ENCODE results near the gene ATL2. TPM values are rescaled to one million over a fixed set of nuclear protein-coding genes. Genes with fewer than 3 reads are reported as not detected.
"Not testable (repeated sequence)": the region's sequence is repeated elsewhere in the genome, so short reads cannot be mapped to it uniquely, and the experiment has no call there.

ATL2 gene
- total RNA-seq, 1 donor from 2014 or later, result 55.8 TPM

- H3K4me1 ChIP-seq (ENCODE audit: control insufficient read depth in 3 of 3, insufficient read depth in 3 of 3, low read length in 3 of 3), result no peaks in the 10 kb centered on the region
- no peak overlapping the region for H3K9ac ChIP-seq (ENCODE audit: low read depth in 1 of 3, low read length in 3 of 3)
- H3K9me3 ChIP-seq (ENCODE audit: control insufficient read depth in 3 of 3, low read length in 3 of 3), result no peaks in the 10 kb centered on the region
- H3K36me3 ChIP-seq (ENCODE audit: control insufficient read depth in 3 of 3, insufficient read depth in 3 of 3, low read length in 3 of 3), result no peaks in the 10 kb centered on the region
- H3K4me3 ChIP-seq (ENCODE audit: low read length in 3 of 3), result no peak overlapping the region
- no peak overlapping the region for H3K27ac ChIP-seq (ENCODE audit: low read depth, low read length)
- peaks cover 0 to 3% (median 0%) of the 10 kb centered on the region in 3 donors for H3K27me3 ChIP-seq (ENCODE audit: control insufficient read depth in 3 of 3, insufficient read depth in 3 of 3, low read length in 3 of 3)
Measured at GRCh38 chr2:38279201-38279600, 97.9 kb downstream of the ATL2 start.

GRCh38 chr2:38278117-38278438 lies 99.0 kb downstream of the ATL2 start:
- not testable (repeated sequence) for H3K27me3 ChIP-seq (ENCODE audit: control insufficient read depth in 3 of 3, insufficient read depth in 3 of 3, low read length in 3 of 3); H3K4me1 ChIP-seq (ENCODE audit: control insufficient read depth in 3 of 3, insufficient read depth in 3 of 3, low read length in 3 of 3); H3K36me3 ChIP-seq (ENCODE audit: control insufficient read depth in 3 of 3, insufficient read depth in 3 of 3, low read length in 3 of 3); H3K27ac ChIP-seq (ENCODE audit: low read depth, low read length); H3K9ac ChIP-seq (ENCODE audit: low read depth in 1 of 3, low read length in 3 of 3); H3K9me3 ChIP-seq (ENCODE audit: control insufficient read depth in 3 of 3, low read length in 3 of 3); H3K4me3 ChIP-seq (ENCODE audit: low read length in 3 of 3)

GRCh38 chr2:38277245-38278116 lies 99.6 kb downstream of the ATL2 start:
- no peaks in the 10 kb centered on the region for H3K4me1 ChIP-seq (ENCODE audit: control insufficient read depth in 3 of 3, insufficient read depth in 3 of 3, low read length in 3 of 3)
- no peak overlapping the region for H3K9ac ChIP-seq (ENCODE audit: low read depth in 1 of 3, low read length in 3 of 3)

GRCh38 chr2:38274286-38275276 lies 102.5 kb downstream of the ATL2 start:
- Histone ChIP-seq H3K9ac (ENCODE audit: low read depth in 1 of 3, low read length in 3 of 3) (no peak overlapping the region), H3K9me3 (ENCODE audit: control insufficient read depth in 3 of 3, low read length in 3 of 3) (no peaks in the 10 kb centered on the region)

More at GRCh38 chr2:38277245-38278116, 99.6 kb downstream of the ATL2 start:
- H3K27ac ChIP-seq (ENCODE audit: low read depth, low read length), result no peak overlapping the region
- no peaks in the 10 kb centered on the region for H3K36me3 ChIP-seq (ENCODE audit: control insufficient read depth in 3 of 3, insufficient read depth in 3 of 3, low read length in 3 of 3)
- no peak overlapping the region for H3K4me3 ChIP-seq (ENCODE audit: low read length in 3 of 3)
- H3K9me3 ChIP-seq (ENCODE audit: control insufficient read depth in 3 of 3, low read length in 3 of 3), result no peaks in the 10 kb centered on the region
- peaks cover 0 to 3% (median 0%) of the 10 kb centered on the region in 3 donors for H3K27me3 ChIP-seq (ENCODE audit: control insufficient read depth in 3 of 3, insufficient read depth in 3 of 3, low read length in 3 of 3)

GRCh38 chr2:38271697-38272096 lies 105.4 kb downstream of the ATL2 start:
- Histone ChIP-seq H3K36me3 (ENCODE audit: control insufficient read depth in 3 of 3, insufficient read depth in 3 of 3, low read length in 3 of 3) (no peaks in the 10 kb centered on the region), H3K9me3 (ENCODE audit: control insufficient read depth in 3 of 3, low read length in 3 of 3) (no peaks in the 10 kb centered on the region), H3K27me3 (ENCODE audit: control insufficient read depth in 3 of 3, insufficient read depth in 3 of 3, low read length in 3 of 3) (no peaks in the 10 kb centered on the region), H3K27ac (ENCODE audit: low read depth, low read length) (no peak overlapping the region), H3K9ac (ENCODE audit: low read depth in 1 of 3, low read length in 3 of 3) (no peak overlapping the region), H3K4me3 (ENCODE audit: low read length in 3 of 3) (no peak overlapping the region), H3K4me1 (ENCODE audit: control insufficient read depth in 3 of 3, insufficient read depth in 3 of 3, low read length in 3 of 3) (no peaks in the 10 kb centered on the region)

More at GRCh38 chr2:38274286-38275276, 102.5 kb downstream of the ATL2 start:
- Histone ChIP-seq H3K27ac (ENCODE audit: low read depth, low read length) (no peak overlapping the region), H3K36me3 (ENCODE audit: control insufficient read depth in 3 of 3, insufficient read depth in 3 of 3, low read length in 3 of 3) (no peaks in the 10 kb centered on the region), H3K4me3 (ENCODE audit: low read length in 3 of 3) (no peak overlapping the region), H3K27me3 (ENCODE audit: control insufficient read depth in 3 of 3, insufficient read depth in 3 of 3, low read length in 3 of 3) (no peaks in the 10 kb centered on the region), H3K4me1 (ENCODE audit: control insufficient read depth in 3 of 3, insufficient read depth in 3 of 3, low read length in 3 of 3) (no peaks in the 10 kb centered on the region)

GRCh38 chr2:38269421-38269820 lies 107.7 kb downstream of the ATL2 start:
- H3K36me3 ChIP-seq (ENCODE audit: control insufficient read depth in 3 of 3, insufficient read depth in 3 of 3, low read length in 3 of 3), result no peaks in the 10 kb centered on the region
- H3K4me3 ChIP-seq (ENCODE audit: low read length in 3 of 3), result no peak overlapping the region
- no peak overlapping the region for H3K9ac ChIP-seq (ENCODE audit: low read depth in 1 of 3, low read length in 3 of 3)
- H3K4me1 ChIP-seq (ENCODE audit: control insufficient read depth in 3 of 3, insufficient read depth in 3 of 3, low read length in 3 of 3), result no peaks in the 10 kb centered on the region
- no peaks in the 10 kb centered on the region for H3K27me3 ChIP-seq (ENCODE audit: control insufficient read depth in 3 of 3, insufficient read depth in 3 of 3, low read length in 3 of 3)
- H3K9me3 ChIP-seq (ENCODE audit: control insufficient read depth in 3 of 3, low read length in 3 of 3), result no peaks in the 10 kb centered on the region
- no peak overlapping the region for H3K27ac ChIP-seq (ENCODE audit: low read depth, low read length)

- Histone ChIP-seq H3K27ac (ENCODE audit: low read depth, low read length) (no peak overlapping the region), H3K4me1 (ENCODE audit: control insufficient read depth in 3 of 3, insufficient read depth in 3 of 3, low read length in 3 of 3) (no peaks in the 10 kb centered on the region), H3K9ac (ENCODE audit: low read depth in 1 of 3, low read length in 3 of 3) (no peak overlapping the region), H3K27me3 (ENCODE audit: control insufficient read depth in 3 of 3, insufficient read depth in 3 of 3, low read length in 3 of 3) (no peaks in the 10 kb centered on the region), H3K9me3 (ENCODE audit: control insufficient read depth in 3 of 3, low read length in 3 of 3) (no peaks in the 10 kb centered on the region), H3K36me3 (ENCODE audit: control insufficient read depth in 3 of 3, insufficient read depth in 3 of 3, low read length in 3 of 3) (no peaks in the 10 kb centered on the region), H3K4me3 (ENCODE audit: low read length in 3 of 3) (no peak overlapping the region)
Measured at GRCh38 chr2:38268691-38269327, 108.3 kb downstream of the ATL2 start.

- H3K27me3 ChIP-seq (ENCODE audit: control insufficient read depth in 3 of 3, insufficient read depth in 3 of 3, low read length in 3 of 3), result no peaks in the 10 kb centered on the region
- H3K9me3 ChIP-seq (ENCODE audit: control insufficient read depth in 3 of 3, low read length in 3 of 3), result no peaks in the 10 kb centered on the region
- H3K4me3 ChIP-seq (ENCODE audit: low read length in 3 of 3), result no peak overlapping the region
- H3K9ac ChIP-seq (ENCODE audit: low read depth in 1 of 3, low read length in 3 of 3), result no peak overlapping the region
- H3K36me3 ChIP-seq (ENCODE audit: control insufficient read depth in 3 of 3, insufficient read depth in 3 of 3, low read length in 3 of 3), result no peaks in the 10 kb centered on the region
- H3K27ac ChIP-seq (ENCODE audit: low read depth, low read length), result no peak overlapping the region
- no peaks in the 10 kb centered on the region for H3K4me1 ChIP-seq (ENCODE audit: control insufficient read depth in 3 of 3, insufficient read depth in 3 of 3, low read length in 3 of 3)
Measured at GRCh38 chr2:38268001-38268400, 109.1 kb downstream of the ATL2 start.

- Histone ChIP-seq H3K4me3 (ENCODE audit: low read length in 3 of 3) (no peak overlapping the region), H3K27ac (ENCODE audit: low read depth, low read length) (no peak overlapping the region), H3K27me3 (ENCODE audit: control insufficient read depth in 3 of 3, insufficient read depth in 3 of 3, low read length in 3 of 3) (no peaks in the 10 kb centered on the region), H3K9ac (ENCODE audit: low read depth in 1 of 3, low read length in 3 of 3) (no peak overlapping the region), H3K36me3 (ENCODE audit: control insufficient read depth in 3 of 3, insufficient read depth in 3 of 3, low read length in 3 of 3) (no peaks in the 10 kb centered on the region), H3K9me3 (ENCODE audit: control insufficient read depth in 3 of 3, low read length in 3 of 3) (no peaks in the 10 kb centered on the region), H3K4me1 (ENCODE audit: control insufficient read depth in 3 of 3, insufficient read depth in 3 of 3, low read length in 3 of 3) (no peaks in the 10 kb centered on the region)
Measured at GRCh38 chr2:38267270-38267925, 109.7 kb downstream of the ATL2 start.

All from skeletal muscle tissue (tissue), 4 donors.